Measurements from ENCODE around the gene FRYL. TPM values are rescaled to one million over a fixed set of nuclear protein-coding genes. Genes with fewer than 3 reads are reported as not detected.

FRYL gene
- polyA plus RNA-seq (2012; ENCODE audit: insufficient read length, low read depth): 3.9 TPM

GRCh38 chr4:48779998-48780864 is at the start of gene FRYL:
Gene FRYL (minus strand): TSS chr4:48780279. CDS start chr4:48634410, 145,869 bp downstream.
- TF ChIP-seq TAF1 (IDR thresholded peaks at IDR 0.05; ENCODE audit: borderline replicate concordance, insufficient read depth, low read length) (peak; percentile 49; the same call in 1 of the 2 replicates), POLR2AphosphoS5 (IDR thresholded peaks at IDR 0.05; ENCODE audit: low read depth, low read length) (no peak), FOXP2 (optimal IDR thresholded peaks at IDR 0.05; ENCODE audit: borderline replicate concordance, extremely low read depth, extremely low read length, insufficient read depth) (no peak), SIN3A (IDR thresholded peaks at IDR 0.05; ENCODE audit: borderline replicate concordance, insufficient read depth, low read length) (0 out of 2 replicates have a peak, but pooled peaks have one; percentile 75), REST (IDR thresholded peaks at IDR 0.05; ENCODE audit: insufficient read depth in 1 of 2, low read depth in 2 of 2, low read length in 2 of 2) (0 out of 4 replicates have a peak, but pooled peaks of 1 of the 2 experiments have one; percentile 17)

GRCh38 chr4:48827622-48828021 is 47.5 kb upstream of the FRYL start:
- no peak for TF ChIP-seq SIN3A (IDR thresholded peaks at IDR 0.05; ENCODE audit: borderline replicate concordance, insufficient read depth, low read length)
- no peak for TF ChIP-seq TAF1 (IDR thresholded peaks at IDR 0.05; ENCODE audit: borderline replicate concordance, insufficient read depth, low read length)
- TF ChIP-seq REST (IDR thresholded peaks at IDR 0.05; ENCODE audit: insufficient read depth in 1 of 2, low read depth in 2 of 2, low read length in 2 of 2): no peak

- TF ChIP-seq TAF1 (IDR thresholded peaks at IDR 0.05; ENCODE audit: borderline replicate concordance, insufficient read depth, low read length) (no peak), REST (IDR thresholded peaks at IDR 0.05; ENCODE audit: insufficient read depth in 1 of 2, low read depth in 2 of 2, low read length in 2 of 2) (no peak), SIN3A (IDR thresholded peaks at IDR 0.05; ENCODE audit: borderline replicate concordance, insufficient read depth, low read length) (no peak), FOXP2 (optimal IDR thresholded peaks at IDR 0.05; ENCODE audit: borderline replicate concordance, extremely low read depth, extremely low read length, insufficient read depth) (no peak), POLR2AphosphoS5 (IDR thresholded peaks at IDR 0.05; ENCODE audit: low read depth, low read length) (no peak)
Measured at GRCh38 chr4:48816971-48817370, 36.9 kb upstream of the FRYL start.

GRCh38 chr4:48815483-48815882 is 35.4 kb upstream of the FRYL start:
- no peak for TF ChIP-seq TAF1 (IDR thresholded peaks at IDR 0.05; ENCODE audit: borderline replicate concordance, insufficient read depth, low read length)
- no peak for TF ChIP-seq REST (IDR thresholded peaks at IDR 0.05; ENCODE audit: insufficient read depth in 1 of 2, low read depth in 2 of 2, low read length in 2 of 2)
- TF ChIP-seq POLR2AphosphoS5 (IDR thresholded peaks at IDR 0.05; ENCODE audit: low read depth, low read length): no peak
- TF ChIP-seq SIN3A (IDR thresholded peaks at IDR 0.05; ENCODE audit: borderline replicate concordance, insufficient read depth, low read length): no peak
- no peak for TF ChIP-seq FOXP2 (optimal IDR thresholded peaks at IDR 0.05; ENCODE audit: borderline replicate concordance, extremely low read depth, extremely low read length, insufficient read depth)
